Measurements from ENCODE around the gene PKNOX2. TPM values are rescaled to one million over a fixed set of nuclear protein-coding genes. Genes with fewer than 3 reads are reported as not detected.

PKNOX2 gene
- total RNA-seq, 1 experiment from 2014 or later: not detected

- TF ChIP-seq CTCF (IDR thresholded peaks at IDR 0.05; ENCODE audit: unreplicated experiment): no peak
- Mint-ChIP-seq H3K9me3 (ENCODE audit: low read depth, unreplicated experiment) (no peaks in the 10 kb centered on the region), H3K27me3 (ENCODE audit: unreplicated experiment) (peaks cover 86% of the 10 kb centered on the region), H3K27ac (ENCODE audit: unreplicated experiment) (no peak overlapping the region), H3K4me3 (ENCODE audit: low read depth, unreplicated experiment) (no peak overlapping the region), H3K4me1 (ENCODE audit: low read depth, unreplicated experiment) (no peaks in the 10 kb centered on the region), H3K36me3 (ENCODE audit: insufficient read depth, unreplicated experiment) (no peaks in the 10 kb centered on the region)
- BruUV-seq (replicated peaks): no TSS peak
- DNase-seq: no peak
- intact Hi-C loops (cut with micrococcal nuclease; ENCODE audit: unreplicated experiment): no loop called here
- CTCF ChIA-PET: no interaction called here
Observed at GRCh38 chr11:125360066-125360465, 195.5 kb downstream of the PKNOX2 start.

DNA sequence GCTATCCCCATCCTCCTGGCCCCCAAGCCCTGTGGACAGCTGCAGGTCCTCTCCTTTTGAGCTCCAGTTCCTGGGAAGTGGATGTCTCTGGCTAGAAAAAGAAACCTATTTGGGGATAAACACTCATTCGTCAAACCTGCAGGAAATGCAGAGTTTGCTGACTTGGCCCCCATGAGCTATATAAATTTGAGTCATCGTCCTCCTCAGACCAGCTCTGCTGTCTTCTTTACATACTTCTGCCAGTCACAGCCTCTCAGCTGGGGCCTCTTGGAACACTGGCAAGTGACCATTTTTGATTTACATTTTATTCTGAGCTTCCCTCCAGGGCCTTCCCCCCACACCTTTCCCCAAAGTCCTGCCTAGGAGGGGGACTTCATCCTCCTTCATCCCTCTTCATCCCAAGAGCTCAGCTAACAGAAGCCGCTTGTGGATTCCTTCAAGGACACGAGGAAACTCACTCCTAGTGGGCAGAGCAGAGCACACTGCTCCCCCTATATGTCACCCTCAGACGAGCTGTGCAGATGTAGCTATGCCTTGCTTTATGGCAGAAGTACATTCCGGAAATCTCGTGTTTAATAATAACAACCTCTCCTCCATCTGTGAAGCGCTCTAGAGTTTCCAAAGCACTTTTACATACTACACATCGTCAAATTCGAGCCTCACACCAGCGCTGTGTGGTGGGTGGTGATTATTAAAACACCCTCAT lies 199.7 kb downstream of the PKNOX2 start:
- H3K27me3 Mint-ChIP-seq (ENCODE audit: unreplicated experiment): peaks cover 79% of the 10 kb centered on the region
- no peak for DNase-seq
- no peaks in the 10 kb centered on the region for H3K4me1 Mint-ChIP-seq (ENCODE audit: low read depth, unreplicated experiment)
- H3K9me3 Mint-ChIP-seq (ENCODE audit: low read depth, unreplicated experiment): no peaks in the 10 kb centered on the region
- intact Hi-C loops (cut with micrococcal nuclease; ENCODE audit: unreplicated experiment): no loop called here
- H3K4me3 Mint-ChIP-seq (ENCODE audit: low read depth, unreplicated experiment): no peak overlapping the region
- H3K36me3 Mint-ChIP-seq (ENCODE audit: insufficient read depth, unreplicated experiment): no peaks in the 10 kb centered on the region
- CTCF ChIA-PET: interaction anchor here (0.7 kb wide), 1 partner anchor 1190 kb away, joined by 4 read pairs; no protein-coding TSS in a partner anchor
- no TSS peak for BruUV-seq (replicated peaks)
- no peak overlapping the region for H3K27ac Mint-ChIP-seq (ENCODE audit: unreplicated experiment)
- TF ChIP-seq CTCF (IDR thresholded peaks at IDR 0.05; ENCODE audit: unreplicated experiment): no peak

DNA sequence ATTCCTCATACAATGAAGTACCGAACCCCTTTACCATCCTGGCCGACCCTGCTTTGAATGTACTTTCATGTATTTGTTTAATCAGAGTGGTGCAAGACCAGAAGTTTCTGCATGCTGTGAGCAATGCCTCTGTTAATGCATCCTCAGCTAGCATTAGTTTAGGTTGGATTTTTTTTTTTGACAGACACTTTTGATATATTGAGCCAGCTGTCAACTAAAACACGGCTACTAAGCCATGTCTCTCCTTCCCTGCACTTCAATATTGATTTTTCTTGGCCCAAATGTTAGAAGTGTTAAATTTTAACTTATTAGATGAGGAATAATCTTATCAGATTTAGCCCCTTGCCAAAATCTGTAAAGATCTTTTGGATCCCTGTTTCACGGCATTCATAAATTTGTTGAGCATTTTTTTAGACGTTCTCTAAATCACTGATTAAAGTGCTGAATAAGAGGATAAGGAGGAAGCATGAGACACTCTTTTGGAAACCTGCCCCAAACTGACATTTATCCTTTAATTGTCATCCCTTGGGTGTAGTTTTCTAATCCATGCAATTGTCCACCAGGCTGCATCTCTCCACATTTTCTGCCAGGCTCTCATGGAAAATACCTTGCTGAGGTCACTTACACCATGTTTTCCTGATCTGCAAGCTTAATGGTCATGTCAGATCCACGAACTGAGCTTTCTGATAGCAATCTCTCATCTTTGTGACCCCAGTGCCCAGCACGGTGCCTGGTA lies 200.8 kb downstream of the PKNOX2 start:
- Mint-ChIP-seq H3K27me3 (ENCODE audit: unreplicated experiment) (peaks cover 81% of the 10 kb centered on the region), H3K27ac (ENCODE audit: unreplicated experiment) (no peak overlapping the region), H3K36me3 (ENCODE audit: insufficient read depth, unreplicated experiment) (no peaks in the 10 kb centered on the region), H3K9me3 (ENCODE audit: low read depth, unreplicated experiment) (no peaks in the 10 kb centered on the region), H3K4me1 (ENCODE audit: low read depth, unreplicated experiment) (no peaks in the 10 kb centered on the region), H3K4me3 (ENCODE audit: low read depth, unreplicated experiment) (no peak overlapping the region)
- BruUV-seq (replicated peaks): no TSS peak
- intact Hi-C loops (cut with micrococcal nuclease; ENCODE audit: unreplicated experiment): no loop called here
- CTCF ChIA-PET: no interaction called here
- TF ChIP-seq CTCF (IDR thresholded peaks at IDR 0.05; ENCODE audit: unreplicated experiment): no peak
- DNase-seq: no peak

GRCh38 chr11:125367710-125368109 lies 203.2 kb downstream of the PKNOX2 start:
- BruUV-seq (replicated peaks): no TSS peak

More at GRCh38 chr11:125367710-125368109, 203.2 kb downstream of the PKNOX2 start:
- Mint-ChIP-seq H3K4me3 (ENCODE audit: low read depth, unreplicated experiment) (no peak overlapping the region), H3K36me3 (ENCODE audit: insufficient read depth, unreplicated experiment) (no peaks in the 10 kb centered on the region), H3K27me3 (ENCODE audit: unreplicated experiment) (peaks cover 92% of the 10 kb centered on the region), H3K27ac (ENCODE audit: unreplicated experiment) (no peak overlapping the region), H3K4me1 (ENCODE audit: low read depth, unreplicated experiment) (no peaks in the 10 kb centered on the region), H3K9me3 (ENCODE audit: low read depth, unreplicated experiment) (no peaks in the 10 kb centered on the region)
- intact Hi-C loops (cut with micrococcal nuclease; ENCODE audit: unreplicated experiment): no loop called here
- no peak for DNase-seq
- no peak for TF ChIP-seq CTCF (IDR thresholded peaks at IDR 0.05; ENCODE audit: unreplicated experiment)
- CTCF ChIA-PET: no interaction called here
